Suprapubic skin (tissue), 4 donors: ENCODE data around the gene FHIP2A. TPM values are rescaled to one million over a fixed set of nuclear protein-coding genes. Genes with fewer than 3 reads are reported as not detected.
"Not testable (repeated sequence)": the region's sequence is repeated elsewhere in the genome, so short reads cannot be mapped to it uniquely, and the experiment has no call there.

ENCODE experiments used
- DNase-seq, 2 donors: peaks; one replicate each; pipeline ENCODE4 v3.0.0-alpha.2; 2019; ENCODE audit warnings: low spot score in 2 of 2
- H3K27ac ChIP-seq: fragments of 200-600 bp; sonication (generic); one replicate; pipeline ENCODE4 v1.5.1; 2019
- H3K27me3 ChIP-seq: fragments of 200-600 bp; sonication (generic); one replicate; pipeline ENCODE4 v1.5.1; 2019
- H3K36me3 ChIP-seq: fragments of 200-600 bp; sonication (generic); one replicate; pipeline ENCODE4 v1.5.1; 2019
- H3K4me1 ChIP-seq: fragments of 200-600 bp; sonication (generic); one replicate; pipeline ENCODE4 v1.5.1; 2019
- H3K4me3 ChIP-seq: fragments of 200-600 bp; sonication (generic); one replicate; pipeline ENCODE4 v1.5.1; 2019; ENCODE audit warnings: mild to moderate bottlenecking
- H3K9me3 ChIP-seq: fragments of 200-600 bp; sonication (generic); one replicate; pipeline ENCODE4 v1.5.1; 2019
- CTCF ChIP-seq, 2 donors: fragments of 200-600 bp in 1 of 2; fragments of 450-650 bp in 1 of 2; sonication (generic) in 1 of 2; IDR thresholded peaks; one replicate each; pipeline ENCODE4 v1.5.1; 2016 to 2019; ENCODE audit warnings: antibody characterized with exemption in 2 of 2, mild to moderate bottlenecking in 1 of 2, moderate library complexity in 1 of 2
- EP300 ChIP-seq: sonication (generic); formaldehyde crosslinking; IDR thresholded peaks from one replicate; pipeline ENCODE4 v1.6.1; 2017; ENCODE audit warnings: antibody characterized with exemption
- POLR2A ChIP-seq, 2 donors: fragments of 450-650 bp; IDR thresholded peaks; one replicate each; pipeline ENCODE4 v1.6.1; 2017; ENCODE audit warnings: antibody characterized with exemption in 2 of 2, mild to moderate bottlenecking in 2 of 2, moderate library complexity in 2 of 2
- POLR2AphosphoS5 ChIP-seq, 3 donors: sonication (generic); formaldehyde crosslinking; IDR thresholded peaks; one replicate each; pipeline ENCODE4 v1.6.1; 2017; ENCODE audit warnings: antibody characterized with exemption in 3 of 3
- WGBS: methylation state at CpG from one replicate; pipeline ENCODE4 v1.1.5; 2018; 5-methylcytosine and 5-hydroxymethylcytosine counted together
- total RNA-seq, 4 donors: library from RNA; depleted of rRNA; stranded (reverse); fragments of >200 nt; gene quantifications; one replicate each; pipeline ENCODE4 v1.1.0, GENCODE V29; 2016

FHIP2A gene
- total RNA-seq, 4 donors from 2014 or later, result 12.6 to 62.0 (median 17.4) TPM

- Histone ChIP-seq H3K27ac (no peak overlapping the region), H3K36me3 (peaks cover 80% of the 10 kb centered on the region), H3K27me3 (no peaks in the 10 kb centered on the region), H3K4me1 (no peaks in the 10 kb centered on the region), H3K9me3 (no peaks in the 10 kb centered on the region), H3K4me3 (no peak overlapping the region)
- DNase-seq, result no peak
- TF ChIP-seq EP300, result no peak
- TF ChIP-seq POLR2A (IDR thresholded peaks at IDR 0.05), result no peak
- TF ChIP-seq CTCF (IDR thresholded peaks at IDR 0.05), result no peak
- no peak for TF ChIP-seq POLR2AphosphoS5 (IDR thresholded peaks at IDR 0.05)
These were observed 30.6 kb downstream of the FHIP2A start for GRCh38 chr10:114852197-114852596.

- TF ChIP-seq POLR2AphosphoS5 (IDR thresholded peaks at IDR 0.05), result no peak
- TF ChIP-seq EP300, result no peak
- TF ChIP-seq POLR2A (IDR thresholded peaks at IDR 0.05), result no peak
- no peak for TF ChIP-seq CTCF (IDR thresholded peaks at IDR 0.05)
- H3K27me3 ChIP-seq, result no peaks in the 10 kb centered on the region
- WGBS, result 100% methylated on average over 1 of the region's 1 CpG
- H3K36me3 ChIP-seq, result peaks cover 69% of the 10 kb centered on the region
- no peaks in the 10 kb centered on the region for H3K9me3 ChIP-seq
- H3K27ac ChIP-seq, result no peak overlapping the region
- no peak overlapping the region for H3K4me3 ChIP-seq
- DNase-seq, result no peak
- no peaks in the 10 kb centered on the region for H3K4me1 ChIP-seq
These were observed 33.3 kb downstream of the FHIP2A start for GRCh38 chr10:114854906-114855305.

GRCh38 chr10:114855776-114856543 lies 34.4 kb downstream of the FHIP2A start:
- H3K9me3 ChIP-seq, result no peaks in the 10 kb centered on the region
- DNase-seq, result no peak
- peaks cover 70% of the 10 kb centered on the region for H3K36me3 ChIP-seq
- H3K27ac ChIP-seq, result no peak overlapping the region
- H3K4me1 ChIP-seq, result no peaks in the 10 kb centered on the region
- H3K27me3 ChIP-seq, result no peaks in the 10 kb centered on the region
- WGBS, result 83% methylated on average over 7 of the region's 7 CpGs
- no peak for TF ChIP-seq CTCF (IDR thresholded peaks at IDR 0.05)
- TF ChIP-seq EP300, result no peak
- no peak for TF ChIP-seq POLR2A (IDR thresholded peaks at IDR 0.05)
- TF ChIP-seq POLR2AphosphoS5 (IDR thresholded peaks at IDR 0.05), result no peak
- no peak overlapping the region for H3K4me3 ChIP-seq

- no peaks in the 10 kb centered on the region for H3K4me1 ChIP-seq
- no peak overlapping the region for H3K4me3 ChIP-seq
- H3K27me3 ChIP-seq, result no peaks in the 10 kb centered on the region
- H3K9me3 ChIP-seq, result no peaks in the 10 kb centered on the region
- H3K27ac ChIP-seq, result no peak overlapping the region
- H3K36me3 ChIP-seq, result peaks cover 73% of the 10 kb centered on the region
- no peak for TF ChIP-seq CTCF (IDR thresholded peaks at IDR 0.05)
- no peak for TF ChIP-seq POLR2A (IDR thresholded peaks at IDR 0.05)
- no peak for TF ChIP-seq POLR2AphosphoS5 (IDR thresholded peaks at IDR 0.05)
- no peak for TF ChIP-seq EP300
- WGBS, result 82% methylated on average over 9 of the region's 9 CpGs
- no peak for DNase-seq
These were observed 35.1 kb downstream of the FHIP2A start for GRCh38 chr10:114856544-114857287.

- peaks cover 72% of the 10 kb centered on the region for H3K36me3 ChIP-seq
- H3K27me3 ChIP-seq, result not testable (repeated sequence)
- 93% methylated on average over 8 of the region's 8 CpGs for WGBS
These were observed 35.6 kb downstream of the FHIP2A start for GRCh38 chr10:114857288-114857565.

More at GRCh38 chr10:114857288-114857565, 35.6 kb downstream of the FHIP2A start:
- H3K9me3 ChIP-seq, H3K27ac ChIP-seq, H3K4me1 ChIP-seq, H3K4me3 ChIP-seq, DNase-seq: not testable (repeated sequence)
